OCI-M1 (cell line): Measurements from ENCODE around the gene EME2.

Experiments used
- DNase-seq: peaks from one replicate; lab custom pipeline; 2025; lab: John Stamatoyannopoulos, UW

The EME2 gene

GRCh38 chr16:1745181-1745899 lies 27.3 kb upstream of the EME2 start:
- DNase-seq: no peak

GRCh38 chr16:1745900-1746692 lies 26.5 kb upstream of the EME2 start:
- DNase-seq: no peak

GRCh38 chr16:1746693-1747195 lies 25.9 kb upstream of the EME2 start:
- DNase-seq: no peak

- no peak for DNase-seq
These were observed 24.7 kb upstream of the EME2 start for GRCh38 chr16:1747934-1748333.

GRCh38 chr16:1749152-1750117 lies 23.2 kb upstream of the EME2 start:
- DNase-seq: no peak

GRCh38 chr16:1751946-1752345 lies 20.7 kb upstream of the EME2 start:
- no peak for DNase-seq

- no peak for DNase-seq
These were observed 19.8 kb upstream of the EME2 start for GRCh38 chr16:1752853-1753252.

- DNase-seq: no peak
These were observed 18.4 kb upstream of the EME2 start for GRCh38 chr16:1754204-1754603.

GRCh38 chr16:1757714-1758461 lies 14.7 kb upstream of the EME2 start:
- DNase-seq: no peak

- DNase-seq: no peak
These were observed 13.7 kb upstream of the EME2 start for GRCh38 chr16:1758923-1759322.

- no peak for DNase-seq
These were observed 13.1 kb upstream of the EME2 start for GRCh38 chr16:1759511-1759910.

- no peak for DNase-seq
These were observed 11.7 kb upstream of the EME2 start for GRCh38 chr16:1760911-1761310.

- no peak for DNase-seq
These were observed 10.9 kb upstream of the EME2 start for GRCh38 chr16:1761751-1762150.

- no peak for DNase-seq
These were observed 10.3 kb upstream of the EME2 start for GRCh38 chr16:1762196-1762878.

- DNase-seq: no peak
These were observed 9.6 kb upstream of the EME2 start for GRCh38 chr16:1762879-1763520.

- DNase-seq: no peak
These were observed 8.8 kb upstream of the EME2 start for GRCh38 chr16:1763521-1764511.

GRCh38 chr16:1764971-1765370 lies 7.6 kb upstream of the EME2 start:
- DNase-seq: no peak

GRCh38 chr16:1765826-1766225 lies 6.8 kb upstream of the EME2 start:
- DNase-seq: no peak

GRCh38 chr16:1766231-1766630 lies 6.4 kb upstream of the EME2 start:
- DNase-seq: no peak
